HL-60/S4 treated with phorbol 12-myristate 13-acetate at 8.2 ng/mL for 4 days and 3 days (cell line): ENCODE measurements around the gene MATK.

ENCODE experiments used
- in situ Hi-C: fragments of 300-500 bp; cut with MboI; formaldehyde crosslinking; loops from 2 replicates; pipeline ENCODE4 v1.15.0; 2022; ENCODE audit warnings: low sequenced_read_pairs

MATK gene

GRCh38 chr19:3785938-3786824 is at the start of gene MATK:
Gene MATK, minus strand, starts transcription at chr19:3786381. Its CDS starts 1,246 bp downstream, at chr19:3785135.
- in situ Hi-C loops, result no loop called here

DNA sequence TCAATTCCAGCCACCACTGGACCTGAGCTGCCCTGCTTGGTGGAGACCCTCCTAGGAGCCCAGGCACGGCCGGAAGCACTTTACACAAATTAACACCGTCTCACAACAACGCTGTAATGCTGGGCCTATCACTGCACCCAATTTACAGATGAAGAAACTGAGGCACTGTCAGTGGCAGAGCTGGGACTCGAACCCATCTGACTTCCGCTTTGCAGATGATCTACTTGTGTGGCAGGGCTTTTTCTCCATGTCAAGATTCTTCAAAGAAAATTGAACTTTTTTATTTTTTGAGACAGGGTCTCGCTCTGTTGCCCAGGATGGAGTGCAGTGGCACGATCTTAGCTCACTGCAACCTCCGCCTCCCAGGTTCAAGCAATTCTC is 48.9 kb upstream of the MATK start:
- in situ Hi-C loops, result no loop called here

DNA sequence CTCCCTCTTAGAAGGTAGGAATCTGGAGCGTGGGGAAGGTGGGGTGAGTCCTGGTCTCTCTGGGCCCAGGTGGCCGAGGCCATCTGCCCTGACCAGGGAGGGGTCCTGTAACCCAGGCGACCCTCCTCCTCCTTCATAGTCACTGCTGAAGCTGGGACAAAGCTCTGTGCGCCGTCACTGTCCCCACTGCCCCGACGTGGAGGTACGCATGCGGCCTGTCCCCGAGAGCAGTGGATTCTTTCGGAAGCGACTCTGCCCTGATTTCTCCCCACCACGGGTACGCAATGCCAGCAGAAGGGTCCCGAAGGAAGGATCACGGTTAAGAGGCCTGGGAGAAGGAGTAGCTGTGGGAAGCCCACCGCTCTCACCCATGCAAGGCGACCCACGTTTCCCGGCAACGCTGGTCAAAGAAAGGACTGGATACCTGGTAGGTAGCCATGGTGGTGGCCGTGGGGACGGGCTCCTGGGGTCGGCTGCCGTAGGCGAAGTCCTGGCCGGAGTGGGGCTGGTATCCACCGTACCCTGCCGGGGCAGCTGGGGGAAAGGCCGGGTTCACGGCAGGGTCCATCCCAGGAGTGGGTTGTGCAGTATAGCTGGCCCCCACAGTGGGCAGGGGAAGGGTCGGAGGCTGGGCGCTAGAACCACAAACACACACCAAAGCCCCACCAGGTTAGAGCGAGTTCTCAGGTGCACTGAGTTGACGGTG is 48.3 kb upstream of the MATK start:
- in situ Hi-C loops, result no loop called here

DNA sequence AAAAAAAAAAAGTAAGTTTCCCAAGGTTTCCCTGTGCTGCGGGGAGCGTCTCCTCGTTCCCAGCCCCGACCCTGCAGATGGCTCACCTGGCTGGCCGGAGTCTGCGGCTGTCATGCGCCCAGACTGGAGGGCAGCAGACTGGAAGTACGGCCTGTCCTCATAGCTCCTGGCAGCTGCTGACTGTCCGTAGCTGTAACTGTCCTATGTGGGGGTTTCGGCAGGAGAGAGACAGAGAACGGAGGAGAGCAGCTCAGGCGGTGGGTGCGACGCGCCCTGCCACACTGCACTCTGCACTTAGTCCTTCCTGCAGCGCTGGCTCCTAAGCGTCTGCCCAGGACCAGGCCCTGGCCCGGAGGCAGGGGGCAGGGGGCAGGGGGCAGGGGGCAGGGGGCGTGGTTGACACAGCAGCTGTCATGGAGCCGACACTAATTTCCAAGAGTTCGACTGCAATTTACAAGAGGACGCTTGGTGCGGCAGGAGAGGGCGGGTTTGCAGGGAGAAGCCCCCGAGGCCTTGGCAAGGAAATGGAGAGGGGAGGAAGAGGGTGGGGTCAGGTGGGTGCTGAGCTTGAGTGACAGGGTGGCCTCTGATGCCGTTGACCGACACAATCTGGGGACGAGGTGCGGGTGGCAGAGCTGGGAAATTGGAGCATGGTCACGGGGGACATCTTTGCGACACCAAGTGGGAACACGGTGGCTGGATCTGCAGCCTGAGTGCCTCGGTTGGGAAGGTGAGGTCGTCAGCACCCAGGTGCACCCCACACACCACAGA is 47.6 kb upstream of the MATK start:
- in situ Hi-C loops, result no loop called here

DNA sequence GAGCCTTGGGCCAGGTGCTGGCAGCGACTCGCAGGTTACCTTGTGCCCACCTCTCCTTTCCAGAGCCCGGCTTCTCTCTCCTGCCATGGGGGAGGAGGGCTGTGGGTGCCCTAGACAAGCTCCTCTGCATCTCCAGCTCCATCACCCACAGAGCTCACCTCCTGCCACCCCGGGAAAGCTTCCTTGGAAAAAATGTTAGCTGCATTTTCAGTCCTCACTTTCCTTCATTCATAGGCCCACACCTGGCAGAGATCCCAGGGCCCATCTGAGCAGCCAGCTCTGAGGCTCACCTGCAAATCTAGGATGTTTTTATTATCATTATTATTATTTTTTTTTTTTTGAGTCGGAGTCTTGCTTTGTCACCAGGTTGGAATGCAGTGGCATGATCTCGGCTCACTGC is 45.8 kb upstream of the MATK start:
- in situ Hi-C loops, result no loop called here

- in situ Hi-C loops, result no loop called here
Observed at GRCh38 chr19:3831601-3832000, 45.4 kb upstream of the MATK start.

GRCh38 chr19:3830621-3831589 is 44.7 kb upstream of the MATK start:
- in situ Hi-C loops, result no loop called here

DNA sequence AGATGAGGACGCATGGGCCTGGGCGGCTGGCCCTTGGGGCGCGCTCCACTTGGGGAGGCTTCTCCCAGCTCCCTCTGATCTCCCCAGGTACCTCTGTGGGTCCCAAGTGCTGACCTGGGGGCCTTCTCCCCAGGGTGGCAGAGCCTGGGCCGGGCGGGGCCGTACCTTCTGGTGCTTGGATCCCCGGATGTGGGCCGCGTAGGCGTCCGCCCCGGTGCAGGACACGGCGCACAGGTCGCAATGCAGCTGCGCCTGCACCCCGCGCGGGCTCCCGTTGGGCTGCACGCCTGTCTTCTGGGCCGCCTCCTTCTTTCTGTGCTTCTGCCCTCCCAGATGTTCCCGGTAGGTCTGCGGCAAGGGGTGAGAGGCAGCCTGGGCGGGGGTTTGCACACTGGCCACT is 41.1 kb upstream of the MATK start:
- in situ Hi-C loops, result no loop called here

DNA sequence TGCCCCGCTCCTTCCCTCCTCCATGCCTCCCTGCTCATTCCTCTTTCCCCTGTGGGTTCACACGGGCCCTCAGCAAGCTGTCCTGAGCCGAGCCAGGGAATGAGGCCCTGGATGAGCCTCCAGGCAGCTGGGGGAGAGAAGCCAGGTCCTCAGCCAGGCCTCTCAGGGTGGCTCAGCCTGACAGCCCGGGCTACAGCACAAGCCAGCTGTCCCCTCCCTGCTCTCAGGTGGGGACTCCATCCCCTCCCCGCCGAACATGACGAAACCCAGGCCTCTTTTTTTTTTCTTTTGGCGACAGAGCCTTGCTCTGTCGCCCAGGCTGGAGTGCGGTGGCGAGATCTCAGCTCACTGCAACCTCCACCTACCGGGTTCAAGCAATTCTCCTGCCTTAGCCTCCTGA is 40.0 kb upstream of the MATK start:
- in situ Hi-C loops, result no loop called here

- in situ Hi-C loops, result no loop called here
Observed at GRCh38 chr19:3825286-3825956, 39.2 kb upstream of the MATK start.

- in situ Hi-C loops, result no loop called here
Observed at GRCh38 chr19:3823350-3823713, 37.2 kb upstream of the MATK start.

DNA sequence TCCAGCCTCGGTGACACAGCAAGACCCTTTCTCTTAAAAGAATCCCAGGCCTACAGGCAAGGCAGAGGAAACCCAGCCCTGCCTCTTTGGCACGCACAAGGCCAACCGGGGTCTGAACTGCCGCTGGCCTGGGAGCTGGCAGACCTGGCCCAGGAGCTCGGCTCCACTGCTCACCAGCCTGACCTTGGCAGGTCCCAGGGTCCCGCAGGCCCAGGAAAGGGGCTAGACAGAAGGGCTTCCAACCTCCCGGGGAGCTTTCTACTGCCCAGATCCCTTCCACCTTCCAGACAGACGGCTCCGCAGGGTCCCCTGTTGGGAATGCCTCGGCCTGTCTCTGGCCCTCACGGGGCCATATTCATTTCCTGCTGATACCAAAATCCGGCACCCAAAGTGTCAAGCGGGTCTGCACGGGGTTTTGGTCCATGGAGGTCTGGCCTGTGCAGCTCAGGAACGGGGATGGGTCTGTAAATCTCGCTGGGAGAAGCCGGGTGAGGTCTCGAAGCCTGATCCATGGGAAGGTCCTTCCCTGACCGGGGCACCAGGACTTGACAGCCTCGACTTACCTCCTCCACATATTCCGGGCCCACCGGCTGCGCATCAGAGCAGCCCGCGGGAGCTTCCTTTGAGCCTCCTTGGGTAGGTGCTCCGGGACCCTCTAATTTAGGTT is 36.6 kb upstream of the MATK start:
- in situ Hi-C loops, result no loop called here

DNA sequence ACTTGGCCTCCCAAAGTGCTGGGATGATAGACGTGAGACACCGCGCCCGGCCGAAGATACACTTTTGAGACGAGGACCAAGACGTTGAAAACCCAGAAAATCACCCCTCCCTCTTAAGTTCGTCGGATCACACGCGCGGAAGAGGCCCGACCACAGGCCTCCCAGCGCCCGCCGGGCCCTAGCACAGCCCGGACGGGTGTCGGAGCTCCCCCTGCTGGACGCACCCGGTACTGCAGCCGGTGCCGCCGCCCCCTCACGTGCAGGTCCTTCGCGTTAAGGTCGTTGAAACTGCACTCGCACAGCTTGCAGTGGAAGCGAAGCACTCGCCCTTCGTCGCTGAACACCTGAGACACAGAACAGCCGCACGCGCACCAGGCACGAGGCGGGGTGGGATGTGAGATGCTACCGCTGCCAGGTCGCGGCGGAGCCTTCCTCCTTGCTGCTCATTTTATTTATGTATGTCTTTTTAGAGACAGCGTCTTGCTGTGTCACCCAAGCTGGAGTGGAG is 35.7 kb upstream of the MATK start:
- in situ Hi-C loops, result no loop called here

DNA sequence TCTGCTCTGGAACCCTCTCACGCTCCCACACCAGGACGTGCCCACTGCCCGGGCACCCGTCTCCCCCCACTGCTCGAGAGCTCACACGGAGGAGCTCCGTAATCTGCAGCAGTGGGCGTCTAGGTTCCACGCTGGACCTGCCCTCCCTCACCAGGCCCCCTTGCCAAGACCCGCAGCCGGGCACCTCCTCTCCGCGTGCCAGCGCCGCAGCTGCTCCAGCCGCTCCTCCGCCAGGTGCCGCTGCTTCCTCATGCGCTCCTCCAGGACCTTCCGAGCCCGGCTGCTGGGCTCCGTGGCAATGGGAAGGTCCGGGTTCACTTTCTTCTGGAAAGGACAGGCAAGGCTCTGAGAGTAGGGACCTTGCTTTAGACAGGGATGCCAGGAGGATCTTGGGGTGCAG is 35.0 kb upstream of the MATK start:
- in situ Hi-C loops, result no loop called here

DNA sequence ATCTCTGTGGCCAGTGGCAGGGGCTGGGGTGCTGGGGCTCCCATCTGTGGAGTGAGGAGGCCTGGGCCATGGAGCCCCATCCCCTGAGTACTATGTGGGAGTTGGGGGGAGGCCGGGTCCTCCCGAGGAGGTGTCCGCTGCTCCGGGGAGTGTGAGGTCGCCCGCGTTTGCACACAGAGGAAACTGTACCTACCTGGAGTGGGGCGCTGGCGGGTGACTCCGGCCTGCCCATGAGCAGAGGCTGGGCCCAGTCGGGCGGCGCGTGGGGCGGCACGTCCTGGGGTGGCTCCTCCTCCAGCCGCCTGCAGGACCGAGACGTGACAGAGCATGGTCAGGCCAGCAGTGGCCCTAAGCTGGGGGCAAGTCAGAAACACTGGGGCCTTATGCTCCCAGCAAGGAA is 33.8 kb upstream of the MATK start:
- in situ Hi-C loops, result no loop called here

DNA sequence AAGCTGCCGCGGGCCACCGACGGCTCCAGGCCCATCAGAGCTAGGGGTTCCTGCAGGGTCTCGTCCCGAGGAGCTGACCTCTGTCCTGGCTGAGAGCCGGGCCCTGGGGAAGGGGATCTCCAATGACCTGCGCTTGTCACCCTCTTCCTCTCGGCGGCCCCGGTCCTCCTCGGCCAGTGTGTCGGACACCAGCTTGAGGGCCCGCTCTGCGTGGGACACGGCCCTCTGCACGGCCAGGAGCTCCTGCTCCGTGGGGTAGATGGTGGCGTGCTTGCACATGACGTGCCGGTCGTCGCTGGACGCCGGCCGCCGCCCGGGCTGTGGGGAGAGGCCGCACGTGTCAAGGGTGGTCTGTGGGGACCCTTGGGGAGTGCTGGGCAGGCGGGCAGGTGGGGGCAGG is 32.7 kb upstream of the MATK start:
- in situ Hi-C loops, result no loop called here

DNA sequence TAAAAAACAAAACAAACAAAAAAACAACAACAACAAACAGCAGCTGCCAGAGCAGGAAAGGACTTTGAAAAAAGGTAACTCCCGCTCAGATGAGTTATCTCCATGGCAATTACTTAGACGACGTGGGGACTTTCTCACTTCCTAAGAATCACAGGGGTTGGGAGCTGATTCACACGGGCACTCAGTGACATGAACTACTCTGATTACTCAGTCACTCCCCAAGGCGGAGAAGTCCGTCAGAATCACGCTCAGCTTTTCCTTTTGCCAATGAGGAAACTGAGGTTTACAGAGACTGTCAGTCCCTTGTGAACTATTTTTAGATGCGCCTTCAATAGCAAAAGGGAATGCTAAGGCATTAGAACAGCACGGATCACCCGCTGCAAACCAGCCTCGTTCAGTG is 32.3 kb upstream of the MATK start:
- in situ Hi-C loops, result no loop called here

DNA sequence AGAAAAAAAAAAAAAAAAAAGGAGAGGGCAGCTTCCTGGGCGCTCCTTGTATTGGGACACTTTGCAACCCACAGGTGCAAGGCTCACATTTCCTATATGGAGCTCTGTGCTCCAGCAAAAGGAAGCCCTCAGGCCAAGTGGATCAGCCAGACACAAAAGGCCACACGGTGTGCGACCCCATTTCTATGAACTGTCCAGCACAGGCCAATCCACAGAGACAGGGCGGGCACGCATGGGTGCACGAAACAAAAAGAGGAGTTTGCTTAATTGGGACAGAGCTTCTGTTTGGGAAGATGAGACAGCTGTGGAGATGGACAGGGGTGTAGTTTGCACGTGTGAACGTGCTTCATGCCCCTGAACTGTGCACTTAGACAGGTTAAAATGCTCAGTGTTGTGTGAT is 31.6 kb upstream of the MATK start:
- in situ Hi-C loops, result no loop called here

DNA sequence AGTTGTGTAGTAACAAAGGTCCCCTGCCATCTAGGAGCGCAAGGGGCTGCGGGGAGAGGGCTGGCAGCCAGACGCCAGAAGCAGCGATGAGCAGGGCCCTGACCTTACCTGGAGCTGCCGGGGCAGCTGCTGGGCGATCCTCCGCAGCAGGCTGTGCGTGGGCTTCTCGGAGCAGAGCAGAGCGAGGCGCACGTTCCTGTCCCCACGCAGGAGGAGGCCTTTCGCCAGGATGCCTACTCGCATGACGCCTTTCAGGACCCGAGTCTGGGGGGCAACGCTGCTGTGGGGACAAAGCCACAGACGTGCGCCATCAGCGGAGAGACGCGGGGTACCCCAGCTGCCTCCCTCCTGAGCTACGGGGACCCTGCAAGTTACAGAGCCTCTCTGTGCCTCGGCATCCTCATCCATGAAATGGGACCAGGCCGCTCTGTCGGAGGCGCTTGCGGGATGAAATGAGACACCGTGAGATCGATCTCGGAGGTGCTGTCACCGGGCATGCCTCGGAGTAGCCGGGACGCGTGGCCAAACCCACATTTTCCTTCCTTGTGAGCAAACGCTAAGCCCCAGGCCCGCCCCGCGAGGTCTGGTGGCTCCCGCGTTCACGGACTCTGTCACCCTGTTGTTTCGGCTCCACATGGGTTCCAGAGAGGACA is 30.5 kb upstream of the MATK start:
- in situ Hi-C loops, result no loop called here
